B cell (primary cell): ENCODE results near the gene ETV3.

Experiments used
- CTCF ChIP-seq: fragments of 200-600 bp; IDR thresholded peaks from one replicate; pipeline ENCODE4 v1.8.0; 2022; ENCODE audit warnings: antibody characterized with exemption, mild to moderate bottlenecking
- EZH2 ChIP-seq: IDR thresholded peaks from 2 replicates; pipeline ENCODE4 v1.6.1; 2012; ENCODE audit warnings: borderline replicate concordance, low read depth, mild to moderate bottlenecking, moderate library complexity, low read length; ENCODE audit not compliant: insufficient read depth, poor library complexity, severe bottlenecking

- no peak for TF ChIP-seq CTCF
- no peak for TF ChIP-seq EZH2
These were observed 56.5 kb downstream of the ETV3 start for GRCh38 chr1:157081707-157082106.
